T-helper 22 cell (primary cell): ENCODE results near the gene DAB1.
"Not testable (repeated sequence)": the region's sequence is repeated elsewhere in the genome, so short reads cannot be mapped to it uniquely, and the experiment has no call there.

Experiments
- DNase-seq: peaks from one replicate; pipeline ENCODE4 v3.0.0-alpha.2; 2020; ENCODE audit warnings: low read depth

The DAB1 gene

DNA sequence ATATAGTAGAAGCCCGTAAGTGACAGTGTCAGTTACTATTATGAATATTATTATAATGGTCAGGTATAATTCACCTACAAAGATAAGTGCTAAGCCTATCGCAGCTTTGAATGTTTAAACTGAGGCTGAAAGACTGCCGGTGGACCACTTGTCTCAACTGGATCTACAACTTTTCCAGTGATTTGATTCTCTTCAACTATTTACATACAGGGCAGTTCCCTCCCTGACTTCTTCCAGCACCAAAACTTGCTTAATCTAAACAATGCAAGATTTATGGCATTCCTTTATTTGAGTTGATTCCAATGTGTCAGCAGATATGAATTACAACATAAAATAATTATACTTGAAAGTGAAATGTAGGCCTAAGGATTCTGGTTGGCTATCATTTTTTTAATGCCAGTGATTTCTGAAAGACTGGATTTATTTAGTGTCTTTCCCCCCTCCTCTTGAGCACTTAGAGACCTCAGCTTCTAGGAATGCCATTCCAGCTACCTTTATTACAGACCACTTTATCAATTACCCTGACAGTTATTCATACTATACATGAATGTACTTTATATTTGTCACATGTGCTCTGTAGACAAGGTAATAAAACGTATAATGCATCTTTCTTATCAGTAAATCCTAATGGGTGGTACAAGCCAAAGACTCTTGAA lies 304.8 kb downstream of the DAB1 start:
- DNase-seq: no peak

- DNase-seq: no peak
Measured at GRCh38 chr1:57117753-57118152, 306.1 kb downstream of the DAB1 start.

DNA sequence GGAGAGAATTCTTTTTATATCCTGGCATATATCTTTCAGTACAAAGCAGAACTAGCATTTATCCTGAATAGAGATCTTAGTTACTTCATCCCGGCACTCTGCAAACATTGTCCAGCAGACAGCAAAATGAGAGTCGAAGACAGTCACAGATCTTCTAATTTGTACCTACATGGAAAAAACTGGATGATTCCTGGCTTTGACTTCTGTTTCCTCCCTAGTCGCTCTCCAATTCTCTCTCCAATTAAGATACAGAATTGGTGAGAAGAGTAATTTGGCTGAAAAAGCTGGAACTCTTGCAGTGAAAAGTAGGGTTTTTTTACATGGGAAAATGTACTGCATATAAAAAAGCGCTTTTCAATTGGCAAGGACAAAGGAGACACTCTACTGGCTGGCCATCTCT lies 307.0 kb downstream of the DAB1 start:
- DNase-seq: no peak

DNA sequence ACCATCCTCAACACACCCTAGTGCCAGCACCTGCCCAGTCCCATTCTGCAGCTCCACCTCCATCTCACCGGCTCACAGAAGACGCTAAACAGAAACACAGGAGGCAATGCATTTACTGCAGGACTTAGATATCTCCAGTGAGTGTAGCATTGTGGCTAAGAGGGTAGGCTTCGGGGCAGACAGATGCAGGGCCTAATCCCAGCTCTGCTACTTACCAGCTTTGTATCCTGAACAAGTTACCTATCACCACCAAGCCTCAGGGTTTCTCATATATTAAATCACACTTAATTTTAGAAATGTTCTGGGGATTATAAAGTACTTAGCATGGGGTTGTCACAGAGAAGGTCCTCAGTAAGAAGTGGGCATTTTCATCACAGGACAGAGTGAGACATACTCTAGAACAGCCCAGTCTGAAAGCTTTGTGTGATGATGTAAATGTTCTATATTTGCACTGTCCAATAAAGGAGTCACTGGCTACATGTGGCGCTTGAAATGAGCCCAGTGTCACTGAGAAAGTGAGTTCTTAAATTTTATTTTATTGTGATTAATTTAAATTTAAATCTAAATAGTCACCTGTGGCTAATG lies 308.7 kb downstream of the DAB1 start:
- DNase-seq: no peak

DNA sequence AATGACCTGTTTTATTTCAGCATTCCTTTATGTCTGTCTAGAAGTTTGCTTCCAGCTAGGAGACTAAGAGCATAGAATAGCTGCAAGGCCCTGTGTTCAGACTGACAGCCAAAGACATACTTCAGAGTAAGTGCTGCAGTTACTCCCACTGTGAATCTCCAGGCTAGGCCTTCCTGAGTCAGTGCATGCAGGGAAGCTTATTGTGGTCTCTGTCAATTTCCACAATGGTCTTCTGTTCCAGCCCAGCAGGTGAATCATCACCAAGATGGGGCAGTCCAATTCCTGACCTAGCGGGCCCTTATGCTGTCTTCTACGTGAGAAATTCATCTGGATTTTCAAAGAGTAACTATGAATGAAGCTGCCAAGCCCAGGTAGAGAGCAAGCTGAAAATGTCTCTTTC lies 311.7 kb downstream of the DAB1 start:
- no peak for DNase-seq

DNA sequence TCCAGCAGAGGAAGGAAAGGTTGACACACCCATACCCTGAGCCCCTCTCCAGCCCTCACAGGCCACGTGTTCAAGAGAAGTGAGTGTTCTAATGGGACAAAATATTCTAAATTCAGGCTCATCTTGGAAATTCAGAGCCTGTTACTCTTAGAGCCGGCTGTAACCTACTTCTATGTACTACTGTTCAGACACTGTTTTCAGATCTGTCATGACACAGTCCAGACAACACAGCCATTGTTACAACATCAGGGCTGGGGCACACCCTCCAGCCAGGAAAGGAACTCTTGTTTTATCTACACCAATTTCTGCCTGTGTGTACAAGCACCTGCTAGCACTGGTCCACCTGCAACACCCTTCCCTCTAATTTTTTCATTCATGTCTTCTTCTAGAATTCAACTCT lies 312.7 kb downstream of the DAB1 start:
- DNase-seq: no peak

DNA sequence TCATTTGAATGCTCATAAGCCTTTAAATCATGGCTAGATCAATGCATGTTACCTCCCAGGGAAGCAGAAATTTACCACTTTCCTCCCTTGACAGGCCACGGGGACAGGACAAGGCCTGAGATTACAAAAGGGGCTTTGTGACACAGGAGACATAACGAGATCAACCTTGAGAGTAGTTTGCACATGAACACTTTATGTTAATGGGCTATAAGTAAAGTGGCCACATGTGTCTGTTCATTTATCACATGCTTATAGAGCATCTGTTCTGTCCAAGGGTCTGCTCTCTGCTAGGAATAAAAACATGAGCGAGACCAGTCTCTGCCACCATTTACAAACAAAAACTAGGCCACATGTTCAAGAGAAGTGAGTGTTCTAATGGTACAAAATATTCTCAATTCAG lies 314.0 kb downstream of the DAB1 start:
- no peak for DNase-seq

GRCh38 chr1:57109247-57109646 lies 314.6 kb downstream of the DAB1 start:
- no peak for DNase-seq

DNA sequence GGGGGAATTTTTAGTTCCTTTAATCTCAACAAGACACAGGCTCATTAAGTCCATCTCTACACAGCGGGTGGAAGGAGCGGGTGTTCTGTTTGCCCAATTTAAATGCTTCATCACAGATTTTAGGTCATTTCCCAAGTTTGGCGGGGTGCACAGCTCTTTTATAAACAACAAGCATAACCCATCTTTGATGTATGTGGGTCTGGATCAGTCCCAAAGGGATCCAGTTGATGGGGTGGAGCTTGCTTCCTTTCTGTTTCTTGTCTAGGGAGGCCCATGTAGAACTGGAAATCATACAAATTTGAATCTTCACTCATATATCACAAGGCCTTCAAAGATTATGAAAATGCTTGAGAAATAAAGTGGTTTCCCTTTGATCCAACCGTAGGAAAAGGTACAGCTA lies 317.6 kb downstream of the DAB1 start:
- no peak for DNase-seq

DNA sequence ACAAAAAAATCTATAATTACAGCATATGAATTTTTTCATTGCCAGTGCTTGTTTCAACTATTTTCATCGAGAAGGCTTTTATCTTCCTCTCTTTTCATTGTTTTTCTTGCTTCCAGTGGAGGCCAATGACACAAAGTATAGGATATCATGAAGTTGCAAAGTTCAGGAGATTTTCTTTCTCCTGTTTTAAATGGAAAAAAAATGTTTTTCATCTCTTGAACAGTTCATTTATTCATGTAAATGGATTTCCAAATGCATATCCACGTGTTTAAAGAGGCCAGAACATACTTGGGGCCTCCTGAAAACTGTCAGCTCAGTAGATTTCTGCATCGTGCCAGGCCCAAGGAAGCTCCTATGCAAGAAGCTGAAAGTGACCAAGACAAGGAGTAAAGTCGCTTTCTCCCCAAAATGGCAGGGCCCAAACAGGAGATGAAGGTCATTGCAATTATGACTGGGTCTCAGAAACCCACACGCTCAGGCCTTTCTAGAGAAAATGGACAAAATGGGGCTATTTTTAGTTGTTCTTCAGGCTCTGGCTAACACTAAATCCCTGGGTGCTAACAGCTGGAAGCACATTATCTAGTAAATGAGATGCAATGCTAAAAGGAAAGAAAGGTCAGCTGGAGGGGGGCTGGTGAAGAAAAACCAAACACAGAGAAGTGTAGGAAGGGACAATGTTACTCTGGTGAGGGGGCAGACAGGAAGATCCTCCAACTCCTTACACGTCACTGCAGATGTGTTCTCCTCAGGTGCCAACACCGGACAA lies 321.1 kb downstream of the DAB1 start:
- DNase-seq: no peak

DNA sequence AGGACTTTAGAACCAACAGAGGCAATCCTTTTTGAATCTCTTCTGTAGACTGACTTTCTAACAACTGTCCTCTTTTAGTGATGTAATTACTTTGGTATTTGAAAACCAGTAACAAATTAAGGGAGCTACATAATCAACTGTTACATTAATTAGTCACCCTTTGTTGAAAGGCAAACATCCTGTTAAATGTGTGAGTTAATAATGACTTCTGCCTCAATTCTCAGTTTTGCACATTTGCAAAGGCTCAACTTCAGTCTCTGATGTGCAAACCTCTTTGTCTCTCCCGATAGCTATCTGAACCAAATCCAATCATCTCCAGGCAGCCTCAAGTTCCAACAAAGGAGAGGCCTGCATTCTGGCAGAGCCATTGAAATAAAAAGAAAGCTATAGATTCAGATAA lies 322.7 kb downstream of the DAB1 start:
- no peak for DNase-seq

- no peak for DNase-seq
Measured at GRCh38 chr1:57094749-57095148, 329.1 kb downstream of the DAB1 start.

- DNase-seq: no peak
Measured at GRCh38 chr1:57093122-57093521, 330.7 kb downstream of the DAB1 start.

- DNase-seq: no peak
Measured at GRCh38 chr1:57091642-57092041, 332.2 kb downstream of the DAB1 start.

GRCh38 chr1:57089855-57090254 lies 334.0 kb downstream of the DAB1 start:
- DNase-seq: no peak

- DNase-seq: no peak
Measured at GRCh38 chr1:57089221-57089620, 334.6 kb downstream of the DAB1 start.

DNA sequence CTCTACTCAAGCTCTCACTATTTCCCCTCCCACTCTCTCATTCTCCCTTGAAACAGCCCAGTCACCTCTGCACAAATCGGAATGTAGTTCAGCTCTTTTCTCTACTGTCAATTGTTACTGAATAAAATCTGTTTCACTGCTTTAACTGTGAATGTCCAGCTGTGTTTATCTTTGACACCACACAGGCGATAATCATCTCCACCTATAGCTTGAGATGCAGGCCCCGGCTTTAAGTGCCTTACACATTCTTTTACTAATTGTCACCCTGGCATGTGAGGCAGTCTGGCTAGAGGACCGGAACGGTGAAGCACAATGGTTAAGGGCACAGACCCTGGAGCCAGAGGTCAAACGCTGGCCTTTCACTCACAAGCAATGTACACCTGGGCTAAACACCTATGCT lies 335.2 kb downstream of the DAB1 start:
- DNase-seq: no peak

- DNase-seq: not testable (repeated sequence)
Measured at GRCh38 chr1:57087660-57088059, 336.2 kb downstream of the DAB1 start.

- DNase-seq: no peak
Measured at GRCh38 chr1:57086154-57086553, 337.7 kb downstream of the DAB1 start.

DNA sequence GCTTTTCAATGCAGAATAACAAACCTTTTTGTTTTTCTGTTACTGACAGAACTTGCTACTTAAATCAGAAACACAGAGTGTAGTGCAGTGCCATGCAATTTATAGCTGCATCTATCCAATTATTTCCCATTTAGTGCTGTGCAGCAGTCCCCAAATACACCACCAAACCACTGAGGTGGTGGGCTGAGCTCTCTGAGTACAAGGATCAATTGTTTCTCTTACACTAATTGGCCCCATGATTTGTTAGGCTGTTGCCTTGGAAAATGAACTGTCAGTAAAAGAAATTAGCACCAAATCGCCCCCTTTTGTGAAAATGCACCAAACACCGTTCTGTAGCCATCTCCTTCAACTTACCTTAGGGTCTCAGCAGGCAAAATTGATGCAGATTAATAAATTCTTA lies 339.2 kb downstream of the DAB1 start:
- DNase-seq: no peak

DNA sequence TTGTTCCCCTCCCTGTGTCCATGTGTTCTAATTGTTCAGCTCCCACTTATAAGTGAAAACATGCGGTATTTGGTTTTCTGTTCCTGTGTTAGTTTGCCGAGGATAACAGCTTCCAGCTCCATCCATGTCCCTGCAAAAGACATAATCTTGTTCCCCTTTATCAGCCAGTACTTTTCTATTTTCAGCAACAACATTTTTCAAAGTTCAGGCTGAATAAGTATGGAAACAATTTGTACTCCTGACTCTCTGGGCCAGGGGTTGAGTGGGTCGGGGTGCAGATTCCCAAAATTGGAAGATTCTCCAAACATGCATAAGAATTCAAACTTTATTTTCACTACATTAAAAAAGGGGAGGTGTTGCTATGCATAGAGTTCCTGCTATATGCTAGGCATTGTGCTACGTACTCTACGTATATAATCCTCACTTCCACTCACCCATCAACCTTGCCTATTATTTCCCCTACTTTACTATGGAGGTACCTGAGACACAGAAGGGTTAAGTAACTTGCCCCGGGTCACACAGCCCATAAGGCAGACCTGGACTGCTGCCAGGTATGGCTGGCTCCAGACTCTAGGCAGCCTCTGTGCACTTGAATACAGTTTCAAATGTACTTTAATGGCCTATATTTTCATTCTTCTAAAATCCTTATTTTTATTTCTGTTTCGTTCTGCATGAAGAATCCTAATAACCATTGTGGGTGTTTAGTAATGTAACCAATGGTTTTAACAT lies 341.0 kb downstream of the DAB1 start:
- DNase-seq: no peak

DNA sequence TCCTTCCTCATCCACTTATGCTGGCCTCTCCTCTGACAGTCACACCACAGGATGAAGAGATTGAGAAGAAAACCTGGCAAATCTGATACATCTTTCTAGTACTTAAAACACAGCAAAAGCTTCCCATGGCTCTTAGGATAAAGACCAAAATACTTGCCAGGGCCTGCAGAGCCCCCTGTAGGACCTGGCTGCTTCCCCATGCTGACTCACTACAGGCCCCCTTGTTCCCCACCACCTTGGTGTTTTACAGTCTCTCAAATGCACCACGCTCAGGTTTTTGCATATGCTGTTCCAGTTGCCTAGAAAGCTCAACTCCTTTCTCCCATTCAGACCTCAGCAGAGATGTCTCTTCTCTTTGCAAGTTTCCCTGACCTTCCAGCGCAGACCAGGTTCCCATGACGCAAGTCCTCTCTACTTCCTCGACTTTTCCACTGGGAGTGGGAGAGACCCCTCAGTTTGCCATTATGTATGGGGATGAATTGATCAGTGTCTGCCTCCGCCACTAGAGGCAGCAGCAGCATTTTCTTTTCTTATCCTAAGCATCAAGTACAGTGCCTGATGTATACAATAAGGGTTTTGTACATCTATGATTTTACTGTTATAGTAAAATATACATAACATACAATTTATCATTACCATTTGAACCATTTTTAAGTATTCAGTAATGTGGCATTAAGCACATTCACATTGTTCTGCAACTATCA lies 344.3 kb downstream of the DAB1 start:
- DNase-seq: no peak
